HG03575 (cell line): ENCODE results near the gene ZNF652.
"Not testable (repeated sequence)": the region's sequence is repeated elsewhere in the genome, so short reads cannot be mapped to it uniquely, and the experiment has no call there.

Experiments used
- ATAC-seq: cut with Tn5 transposase; IDR thresholded peaks from one replicate; pipeline ENCODE4 v1.9.1; 2021; ENCODE audit not compliant: unreplicated experiment, insufficient number of reproducible peaks, low FRiP score; ENCODE audit errors: extremely low read depth

Gene ZNF652

GRCh38 chr17:49388290-49388640 lies 26.2 kb upstream of the ZNF652 start:
- no peak for ATAC-seq

- no peak for ATAC-seq
Observed at GRCh38 chr17:49387498-49388289, 25.6 kb upstream of the ZNF652 start.

GRCh38 chr17:49386373-49386772 lies 24.3 kb upstream of the ZNF652 start:
- no peak for ATAC-seq

- no peak for ATAC-seq
Observed at GRCh38 chr17:49384951-49385350, 22.9 kb upstream of the ZNF652 start.

- no peak for ATAC-seq
Observed at GRCh38 chr17:49383060-49383459, 21.0 kb upstream of the ZNF652 start.

- ATAC-seq: no peak
Observed at GRCh38 chr17:49382556-49382955, 20.5 kb upstream of the ZNF652 start.

GRCh38 chr17:49381793-49382192 lies 19.7 kb upstream of the ZNF652 start:
- no peak for ATAC-seq

- ATAC-seq: no peak
Observed at GRCh38 chr17:49381033-49381432, 19.0 kb upstream of the ZNF652 start.

GRCh38 chr17:49379926-49380325 lies 17.9 kb upstream of the ZNF652 start:
- ATAC-seq: no peak

GRCh38 chr17:49378311-49378710 lies 16.3 kb upstream of the ZNF652 start:
- no peak for ATAC-seq

GRCh38 chr17:49375544-49375943 lies 13.5 kb upstream of the ZNF652 start:
- no peak for ATAC-seq

GRCh38 chr17:49373115-49373514 lies 11.1 kb upstream of the ZNF652 start:
- no peak for ATAC-seq

- no peak for ATAC-seq
Observed at GRCh38 chr17:49372425-49372824, 10.4 kb upstream of the ZNF652 start.

- ATAC-seq: no peak
Observed at GRCh38 chr17:49370971-49371834, 9.2 kb upstream of the ZNF652 start.

- no peak for ATAC-seq
Observed at GRCh38 chr17:49369760-49370159, 7.7 kb upstream of the ZNF652 start.

- ATAC-seq: no peak
Observed at GRCh38 chr17:49369089-49369488, 7.0 kb upstream of the ZNF652 start.

GRCh38 chr17:49365667-49366066 lies 3.6 kb upstream of the ZNF652 start:
- no peak for ATAC-seq

GRCh38 chr17:49365126-49365525 lies 3.1 kb upstream of the ZNF652 start:
- ATAC-seq: not testable (repeated sequence)

GRCh38 chr17:49364119-49364518 lies 2.1 kb upstream of the ZNF652 start:
- no peak for ATAC-seq

GRCh38 chr17:49363251-49363650 lies 1.2 kb upstream of the ZNF652 start:
- ATAC-seq: no peak
